Right lobe of liver (tissue), 6 donors: ENCODE results near the gene TCOF1. TPM values are rescaled to one million over a fixed set of nuclear protein-coding genes. Genes with fewer than 3 reads are reported as not detected.

Experiments used
- ATAC-seq, 4 donors: fragments of 200-7000 bp; cut with Tn5 transposase; one replicate each; pipeline ENCODE4 v1.9.1; 2020; ENCODE audit warnings: mild to moderate bottlenecking in 4 of 4, moderate library complexity in 4 of 4
- DNase-seq, 3 donors: peaks; one replicate each; pipeline ENCODE4 v3.0.0-alpha.2; 2020
- H3K27ac ChIP-seq, 3 donors: fragments of 200-600 bp; one replicate each; pipeline ENCODE4 v1.8.0; 2022
- H3K27me3 ChIP-seq, 2 donors: fragments of 200-600 bp; one replicate each; pipeline ENCODE4 v1.8.0; 2022
- H3K36me3 ChIP-seq, 4 donors: fragments of 200-600 bp; sonication (generic) in 1 of 4; one replicate each; pipeline versions ENCODE4 v1.5.1 to v1.8.0; 2017 to 2022; ENCODE audit warnings: control low read depth in 1 of 4
- H3K4me1 ChIP-seq, 4 donors: fragments of 200-600 bp; sonication (generic) in 1 of 4; one replicate each; pipeline versions ENCODE4 v1.5.1 to v1.8.0; 2017 to 2022; ENCODE audit warnings: control low read depth in 1 of 4
- H3K4me3 ChIP-seq, 3 donors: fragments of 200-600 bp; one replicate each; pipeline ENCODE4 v1.8.0; 2022
- H3K9me3 ChIP-seq, 4 donors: fragments of 200-600 bp; sonication (generic) in 1 of 4; one replicate each; pipeline versions ENCODE4 v1.5.1 to v1.8.0; 2017 to 2022; ENCODE audit warnings: control low read depth in 1 of 4
- POLR2A ChIP-seq: fragments of 450-650 bp; IDR thresholded peaks from one replicate; pipeline ENCODE4 v1.6.1; 2017; ENCODE audit warnings: antibody characterized with exemption, mild to moderate bottlenecking
- WGBS: methylation state at CpG from one replicate; pipeline ENCODE4 v1.1.6; 2018; ENCODE audit warnings: low coverage, low lambda C conversion rate; ENCODE audit not compliant: insufficient coverage; ENCODE audit errors: missing lambda C conversion rate; 5-methylcytosine and 5-hydroxymethylcytosine counted together
- intact Hi-C, 2 donors: fragments of 100-400 bp; cut with DNase I; formaldehyde crosslinking; loops; one replicate each; pipeline versions ENCODE4 v1.11.2 to v1.14.1; 2022
- total RNA-seq, 6 experiments: library from RNA; depleted of rRNA in 2 of 6; stranded (reverse); fragments of >200 nt in 2 of 6; fragmentation: NEBNext Ultra II Directional in 3 of 6; extraction: Animal tissue kit (Norgen Biotek cat#: 25700) in 3 of 6; gene quantifications; one replicate each; pipeline versions ENCODE4 v1.1.0 to v1.2.4, GENCODE V29; 2016 to 2023
- TF ChIP-seq, protein P1 (sequence below), 4 donors: fragments of 200-600 bp in 3 of 4; fragments of 450-650 bp in 1 of 4; IDR thresholded peaks; one replicate each; pipeline versions ENCODE4 v1.5.1 to v1.8.0; 2016 to 2022; ENCODE audit warnings: antibody characterized with exemption in 4 of 4, mild to moderate bottlenecking in 2 of 4
- donor health status: DM: no; HTN: yes; CAD: no.
- donor health status: DM: no; HTN: no; CAD: no.
- donor health status: DM: no; HTN: no; CAD: no.
- donor health status: DM: no; HTN: yes; CAD: no.
- donor health status: DM: no; HTN: yes; CAD: no.

TCOF1 gene
- total RNA-seq, 6 experiments from 2014 or later = 6.7 to 12.0 (median 8.9) TPM

- WGBS = no CpG with 5 or more reads among the region's 13 CpGs
- TF ChIP-seq POLR2A = no peak
- TF ChIP-seq, protein P1, sequence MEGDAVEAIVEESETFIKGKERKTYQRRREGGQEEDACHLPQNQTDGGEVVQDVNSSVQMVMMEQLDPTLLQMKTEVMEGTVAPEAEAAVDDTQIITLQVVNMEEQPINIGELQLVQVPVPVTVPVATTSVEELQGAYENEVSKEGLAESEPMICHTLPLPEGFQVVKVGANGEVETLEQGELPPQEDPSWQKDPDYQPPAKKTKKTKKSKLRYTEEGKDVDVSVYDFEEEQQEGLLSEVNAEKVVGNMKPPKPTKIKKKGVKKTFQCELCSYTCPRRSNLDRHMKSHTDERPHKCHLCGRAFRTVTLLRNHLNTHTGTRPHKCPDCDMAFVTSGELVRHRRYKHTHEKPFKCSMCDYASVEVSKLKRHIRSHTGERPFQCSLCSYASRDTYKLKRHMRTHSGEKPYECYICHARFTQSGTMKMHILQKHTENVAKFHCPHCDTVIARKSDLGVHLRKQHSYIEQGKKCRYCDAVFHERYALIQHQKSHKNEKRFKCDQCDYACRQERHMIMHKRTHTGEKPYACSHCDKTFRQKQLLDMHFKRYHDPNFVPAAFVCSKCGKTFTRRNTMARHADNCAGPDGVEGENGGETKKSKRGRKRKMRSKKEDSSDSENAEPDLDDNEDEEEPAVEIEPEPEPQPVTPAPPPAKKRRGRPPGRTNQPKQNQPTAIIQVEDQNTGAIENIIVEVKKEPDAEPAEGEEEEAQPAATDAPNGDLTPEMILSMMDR (IDR thresholded peaks at IDR 0.05) = no peak
- H3K27ac ChIP-seq = no peak overlapping the region
- H3K27me3 ChIP-seq = no peaks in the 10 kb centered on the region
- no peaks in the 10 kb centered on the region for H3K9me3 ChIP-seq
- intact Hi-C loops = no loop called here
- DNase-seq (peak in 1 of 3 donors; percentile 51), ATAC-seq (no peak)
- peaks cover 0 to 16% (median 6%) of the 10 kb centered on the region in 4 donors for H3K4me1 ChIP-seq
- H3K4me3 ChIP-seq = no peak overlapping the region
- H3K36me3 ChIP-seq = peaks cover 0 to 16% (median 0%) of the 10 kb centered on the region in 4 donors
Observed at GRCh38 chr5:150407096-150407720, 49.7 kb downstream of the TCOF1 start.

- Histone ChIP-seq H3K27me3 (no peaks in the 10 kb centered on the region), H3K27ac (peak overlapping the region in 1 of 3 donors; percentile 16), H3K36me3 (peaks cover 0 to 16% (median 0%) of the 10 kb centered on the region in 4 donors), H3K4me1 (peaks cover 0 to 18% (median 6%) of the 10 kb centered on the region in 4 donors), H3K4me3 (no peak overlapping the region), H3K9me3 (no peaks in the 10 kb centered on the region)
- DNase-seq (peak in 1 of 3 donors; percentile 39), ATAC-seq (no peak)
- TF ChIP-seq, protein P1 (IDR thresholded peaks at IDR 0.05) = no peak
- no peak for TF ChIP-seq POLR2A
- WGBS = 50% methylated on average over 2 of the region's 8 CpGs
- intact Hi-C loops = no loop called here
Observed at GRCh38 chr5:150408231-150408943, 50.9 kb downstream of the TCOF1 start.

DNA sequence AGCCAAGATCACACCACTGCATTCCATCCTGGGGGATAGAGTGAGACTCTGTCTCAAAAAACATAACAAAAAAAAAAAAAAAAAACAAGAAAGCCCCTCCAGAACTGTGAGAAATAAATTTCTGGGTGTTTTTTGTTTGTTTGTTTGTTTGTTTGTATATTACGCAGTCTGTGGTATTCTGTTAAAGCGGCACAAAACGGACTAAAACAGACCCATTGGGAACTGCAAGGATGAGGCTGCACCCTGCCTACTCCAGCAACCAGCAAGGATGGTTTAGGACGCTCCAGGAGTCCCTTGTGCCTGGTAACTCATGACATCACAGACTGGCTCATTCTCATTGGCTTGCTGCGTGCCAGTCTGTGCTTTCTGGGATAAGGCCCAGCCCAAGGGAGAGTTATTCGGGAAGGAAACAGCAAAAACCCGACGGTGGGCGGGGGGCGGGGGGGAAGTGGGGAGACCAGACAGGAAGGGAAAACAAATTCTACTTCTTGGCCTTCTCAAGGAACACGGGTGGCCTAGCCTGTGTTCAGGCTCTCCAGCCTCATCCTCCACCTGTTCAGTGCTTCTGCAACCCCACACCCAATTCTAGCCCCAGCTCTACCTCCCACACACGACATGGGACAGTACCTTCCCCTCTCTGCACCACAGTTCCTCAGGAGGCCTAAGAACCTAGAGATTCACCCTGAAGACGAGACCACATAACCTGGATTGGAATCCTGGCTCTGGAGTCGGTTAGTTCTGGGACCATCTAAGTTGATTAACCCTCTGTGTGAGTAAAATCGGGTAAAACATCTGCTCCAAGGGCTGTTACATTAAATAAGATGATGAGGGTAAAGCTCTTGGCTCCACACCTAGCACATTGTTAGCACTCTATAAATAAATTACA, 52.4 kb downstream of the TCOF1 start:
- peak; percentile 67 to 85 (median 81) for DNase-seq
- Histone ChIP-seq H3K27ac (peak overlapping the region; percentile 58 to 76 (median 74)), H3K9me3 (no peaks in the 10 kb centered on the region), H3K36me3 (peaks cover 0 to 12% (median 0%) of the 10 kb centered on the region in 4 donors), H3K4me3 (peak overlapping the region in 2 of 3 donors; percentile 29 to 40), H3K4me1 (peaks cover 0 to 18% (median 6%) of the 10 kb centered on the region in 4 donors), H3K27me3 (no peaks in the 10 kb centered on the region)
- intact Hi-C loops = no loop called here
- TF ChIP-seq POLR2A = peak; percentile 26
- TF ChIP-seq, protein P1 (IDR thresholded peaks at IDR 0.05) = no peak
- 12% methylated on average over 12 of the region's 15 CpGs for WGBS
- ATAC-seq = peak; percentile 82 to 89 (median 84)

- peaks cover 0 to 18% (median 6%) of the 10 kb centered on the region in 4 donors for H3K4me1 ChIP-seq
- H3K4me3 ChIP-seq = peak overlapping the region; percentile 21 to 52 (median 39)
- H3K27me3 ChIP-seq = no peaks in the 10 kb centered on the region
- peak; percentile 42 to 74 (median 56) for DNase-seq
- 17% methylated on average over 4 of the region's 4 CpGs for WGBS
- ATAC-seq = peak; percentile 73 to 80 (median 76)
- H3K27ac ChIP-seq = peak overlapping the region; percentile 58 to 76 (median 74)
- H3K36me3 ChIP-seq = peaks cover 0 to 7% (median 0%) of the 10 kb centered on the region in 4 donors
- no peak for TF ChIP-seq POLR2A
- TF ChIP-seq, protein P1 (IDR thresholded peaks at IDR 0.05) = no peak
- no peaks in the 10 kb centered on the region for H3K9me3 ChIP-seq
- intact Hi-C loops = no loop called here
Observed at GRCh38 chr5:150410524-150411244, 53.2 kb downstream of the TCOF1 start.
